ENCODE measurements around the gene ZNF57.

Gene ZNF57

DNA sequence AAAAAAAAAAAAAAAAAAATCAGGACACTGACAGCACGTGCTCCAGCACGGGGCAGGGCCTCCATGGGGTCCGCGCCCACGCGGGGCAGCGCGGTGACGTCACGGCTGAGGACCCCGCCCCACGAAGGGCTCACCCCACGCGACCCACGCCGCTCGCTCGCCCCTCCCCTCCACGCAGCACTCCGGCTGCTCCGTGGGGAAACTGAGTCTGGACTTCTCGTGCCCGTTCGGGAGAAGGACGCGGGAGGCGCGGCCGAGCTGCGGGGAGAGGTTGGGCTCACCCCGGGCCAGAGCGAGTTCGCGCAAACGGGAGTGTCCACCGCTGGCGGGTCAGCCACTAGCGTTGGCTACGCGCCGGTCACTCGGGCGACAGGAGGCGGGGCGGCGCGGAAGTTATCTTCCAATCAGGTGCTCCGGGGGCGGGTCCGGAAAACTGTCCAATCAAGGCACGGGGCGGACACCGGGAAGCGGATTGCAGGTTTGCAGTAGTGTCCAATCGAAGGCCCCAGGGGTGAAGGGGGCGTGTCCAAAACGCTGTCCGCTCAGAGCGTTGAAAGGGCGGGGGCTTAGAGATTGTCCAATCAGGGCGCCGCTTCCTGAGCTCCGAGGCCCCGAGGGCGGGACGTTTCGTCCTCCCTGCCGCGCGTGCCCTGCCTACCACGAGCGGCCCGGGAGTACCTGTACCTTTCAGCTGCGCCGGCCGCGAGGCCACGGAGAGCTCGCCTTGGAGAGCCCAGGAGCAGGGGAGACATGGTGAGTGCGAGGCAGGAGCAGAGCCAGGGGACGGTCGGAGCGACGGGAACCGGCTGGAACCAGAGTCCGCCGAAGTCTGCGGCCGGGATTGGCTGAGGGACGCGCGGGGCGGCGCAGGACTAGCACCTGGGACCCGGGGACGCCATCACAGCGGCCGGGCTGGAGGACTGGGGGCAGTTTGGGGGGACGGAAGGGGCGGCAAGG lies at the start of gene ZNF57:
Gene ZNF57, plus strand, starts transcription at position 633 of the 957 bp plus-strand sequence. Its CDS starts 118 bp downstream, at position 751.
- DNase-seq (ENCODE audit: low spot score), result peak; percentile 100

DNA sequence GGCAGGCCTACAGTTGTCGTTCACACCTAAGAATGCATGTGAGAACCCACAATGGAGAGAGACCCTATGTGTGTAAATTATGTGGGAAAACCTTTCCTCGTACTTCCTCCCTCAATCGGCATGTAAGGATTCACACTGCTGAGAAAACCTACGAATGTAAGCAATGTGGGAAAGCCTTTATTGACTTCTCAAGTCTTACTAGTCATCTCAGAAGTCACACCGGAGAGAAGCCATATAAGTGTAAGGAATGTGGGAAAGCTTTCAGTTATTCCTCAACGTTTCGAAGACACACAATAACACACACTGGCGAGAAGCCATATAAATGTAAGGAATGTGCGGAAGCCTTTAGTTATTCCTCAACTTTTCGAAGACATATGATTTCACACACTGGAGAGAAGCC lies 48.1 kb upstream of the ZNF57 start:
- TF ChIP-seq, protein P1, sequence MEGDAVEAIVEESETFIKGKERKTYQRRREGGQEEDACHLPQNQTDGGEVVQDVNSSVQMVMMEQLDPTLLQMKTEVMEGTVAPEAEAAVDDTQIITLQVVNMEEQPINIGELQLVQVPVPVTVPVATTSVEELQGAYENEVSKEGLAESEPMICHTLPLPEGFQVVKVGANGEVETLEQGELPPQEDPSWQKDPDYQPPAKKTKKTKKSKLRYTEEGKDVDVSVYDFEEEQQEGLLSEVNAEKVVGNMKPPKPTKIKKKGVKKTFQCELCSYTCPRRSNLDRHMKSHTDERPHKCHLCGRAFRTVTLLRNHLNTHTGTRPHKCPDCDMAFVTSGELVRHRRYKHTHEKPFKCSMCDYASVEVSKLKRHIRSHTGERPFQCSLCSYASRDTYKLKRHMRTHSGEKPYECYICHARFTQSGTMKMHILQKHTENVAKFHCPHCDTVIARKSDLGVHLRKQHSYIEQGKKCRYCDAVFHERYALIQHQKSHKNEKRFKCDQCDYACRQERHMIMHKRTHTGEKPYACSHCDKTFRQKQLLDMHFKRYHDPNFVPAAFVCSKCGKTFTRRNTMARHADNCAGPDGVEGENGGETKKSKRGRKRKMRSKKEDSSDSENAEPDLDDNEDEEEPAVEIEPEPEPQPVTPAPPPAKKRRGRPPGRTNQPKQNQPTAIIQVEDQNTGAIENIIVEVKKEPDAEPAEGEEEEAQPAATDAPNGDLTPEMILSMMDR (IDR thresholded peaks at IDR 0.05), result no peak
- no peak for DNase-seq (ENCODE audit: low spot score)
- no peak overlapping the region for H3K27ac ChIP-seq
- H3K4me3 ChIP-seq, result peak overlapping the region; percentile 40

More for the DNA sequence above, at the start of gene ZNF57:
- H3K27ac ChIP-seq, result peak within 1 kb of the TSS; percentile 46 to 91
- H3K4me3 ChIP-seq, result peak within 1 kb of the TSS; percentile 86
- TF ChIP-seq, protein P1 (IDR thresholded peaks at IDR 0.05), result no peak

DNA sequence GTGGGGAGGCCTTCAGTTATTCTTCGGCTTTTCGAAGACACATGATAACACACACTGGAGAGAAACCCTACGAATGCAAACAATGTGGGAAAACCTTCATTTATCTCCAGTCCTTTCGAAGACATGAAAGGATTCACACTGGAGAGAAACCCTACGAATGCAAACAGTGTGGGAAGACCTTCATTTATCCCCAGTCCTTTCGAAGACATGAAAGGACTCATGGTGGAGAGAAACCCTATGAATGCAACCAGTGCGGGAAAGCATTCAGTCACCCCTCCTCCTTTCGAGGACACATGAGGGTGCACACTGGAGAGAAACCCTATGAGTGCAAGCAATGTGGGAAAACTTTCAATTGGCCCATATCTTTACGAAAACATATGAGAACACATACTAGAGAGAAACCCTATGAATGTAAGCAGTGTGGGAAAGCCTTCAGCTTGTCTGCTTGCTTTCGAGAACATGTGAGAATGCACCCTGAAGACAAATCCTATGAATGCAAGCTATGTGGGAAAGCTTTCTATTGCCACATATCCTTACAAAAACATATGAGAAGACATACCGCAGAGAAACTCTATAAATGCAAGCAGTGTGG lies 47.6 kb upstream of the ZNF57 start:
- Histone ChIP-seq H3K27ac (no peak overlapping the region), H3K4me3 (peak overlapping the region; percentile 40)
- DNase-seq (ENCODE audit: low spot score), result no peak

DNA sequence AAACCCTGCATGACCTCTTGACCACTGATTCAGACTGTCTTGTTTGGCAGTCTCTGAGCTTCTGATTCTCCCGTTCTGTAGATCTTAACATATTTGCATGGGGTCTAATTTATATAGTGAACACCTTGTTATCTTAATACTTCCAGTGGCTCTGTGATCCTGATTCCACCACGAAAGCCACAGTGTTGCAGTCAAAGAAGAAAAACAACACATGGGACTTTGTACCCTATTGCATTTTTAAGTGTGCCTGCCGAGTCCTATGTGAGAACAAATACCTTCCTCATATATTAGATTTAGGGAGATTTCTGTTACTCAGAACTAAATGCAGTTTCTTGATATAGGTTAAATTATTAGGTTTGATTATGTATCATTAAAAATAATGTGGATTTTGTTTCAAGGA lies 45.9 kb upstream of the ZNF57 start:
- no peak overlapping the region for H3K27ac ChIP-seq
- TF ChIP-seq, protein P1 (IDR thresholded peaks at IDR 0.05), result no peak
- H3K4me3 ChIP-seq, result no peak overlapping the region
- no peak for DNase-seq (ENCODE audit: low spot score)

More for the DNA sequence above, 47.6 kb upstream of the ZNF57 start:
- TF ChIP-seq, protein P1 (IDR thresholded peaks at IDR 0.05), result no peak

DNA sequence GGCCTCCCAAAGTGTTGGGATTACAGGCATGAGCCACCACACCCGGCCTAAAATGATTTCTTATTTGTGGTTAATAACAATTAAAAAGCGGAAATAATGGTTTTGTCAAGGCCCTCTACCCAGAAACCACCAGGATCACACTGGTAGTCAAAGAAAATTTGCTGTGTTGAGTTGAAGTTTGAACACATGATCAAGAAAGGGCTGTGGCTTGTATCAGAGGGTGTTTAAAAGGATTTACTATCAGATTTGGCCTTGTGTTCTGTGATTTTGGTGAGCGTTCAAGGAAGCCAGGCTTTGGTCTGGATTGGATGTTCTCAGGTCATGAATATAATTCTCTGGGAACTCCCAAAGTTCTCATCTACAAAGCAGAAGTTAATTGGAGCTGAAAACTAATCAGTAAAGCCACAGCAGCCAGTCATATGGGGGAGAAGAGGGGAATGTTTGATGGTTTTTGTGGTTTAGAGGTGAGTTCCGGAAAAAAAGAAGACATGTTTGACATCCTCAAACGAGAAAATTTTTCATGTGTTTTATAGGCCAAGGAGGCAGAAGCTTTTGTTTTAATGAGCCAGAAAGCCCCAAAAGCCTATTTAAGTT lies 44.2 kb upstream of the ZNF57 start:
- TF ChIP-seq, protein P1 (IDR thresholded peaks at IDR 0.05), result no peak
- Histone ChIP-seq H3K27ac (no peak overlapping the region), H3K4me3 (no peak overlapping the region)
- DNase-seq (ENCODE audit: low spot score), result no peak

DNA sequence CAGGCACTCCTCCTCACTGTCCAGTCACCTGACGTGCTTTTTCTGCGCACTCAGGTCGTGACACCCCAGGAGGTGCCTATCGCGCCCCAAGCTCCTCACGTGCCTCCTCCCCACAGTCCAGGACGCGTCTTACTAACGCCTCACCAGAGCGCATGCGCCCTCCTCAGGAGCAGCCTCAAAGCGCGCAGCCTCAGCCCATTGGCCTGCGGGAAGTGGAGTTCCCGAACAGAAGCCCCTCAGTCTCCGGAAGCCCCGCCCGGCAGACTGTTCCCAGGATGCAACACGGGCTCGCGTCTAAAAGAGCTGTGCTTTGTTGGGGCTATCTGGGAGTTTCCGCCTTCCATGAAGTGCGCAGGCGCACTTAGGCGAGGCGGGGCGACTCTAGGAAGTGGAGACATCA lies 41.9 kb upstream of the ZNF57 start:
- Histone ChIP-seq H3K4me3 (no peak overlapping the region), H3K27ac (no peak overlapping the region)
- no peak for DNase-seq (ENCODE audit: low spot score)
- TF ChIP-seq, protein P1 (IDR thresholded peaks at IDR 0.05), result no peak
